ENCODE measurements around the gene FOXN1. TPM values are rescaled to one million over a fixed set of nuclear protein-coding genes. Genes with fewer than 3 reads are reported as not detected.

FOXN1 gene
- total and polyA plus RNA-seq, 10 donors: not detected

GRCh38 chr17:28503420-28503819, 2.7 kb upstream of the FOXN1 start:
- TF ChIP-seq CTCF (IDR thresholded peaks at IDR 0.05 in 8 of 11, conservative IDR thresholded peaks at IDR 0.05 in 3 of 11) (no peak), POLR2AphosphoS5 (IDR thresholded peaks at IDR 0.05) (no peak), POLR2A (IDR thresholded peaks at IDR 0.05) (no peak)
- WGBS, 5 donors: 84 to 96% (median 91%) methylated on average over 3 of the region's 3 CpGs
- Histone ChIP-seq H3K36me3 (no peaks in the 10 kb centered on the region), H3K4me3 (no peak overlapping the region), H3K9me3 (no peaks in the 10 kb centered on the region), H3K27ac (no peak overlapping the region), H3K4me1 (peaks cover 0 to 20% (median 13%) of the 10 kb centered on the region in 6 donors), H3K27me3 (replicated peaks in 1 of 7) (peaks cover 0 to 22% (median 6%) of the 10 kb centered on the region in 7 donors)
- no peak for DNase-seq
- intact Hi-C loops (cut with DNase I; ENCODE audit: low total_unique reads): no loop called here

- Histone ChIP-seq H3K36me3 (no peaks in the 10 kb centered on the region), H3K27me3 (replicated peaks in 1 of 7) (peaks cover 0 to 57% (median 13%) of the 10 kb centered on the region in 7 donors), H3K4me3 (no peak overlapping the region), H3K4me1 (peaks cover 0 to 3% (median under 1%) of the 10 kb centered on the region in 6 donors), H3K27ac (no peak overlapping the region), H3K9me3 (no peaks in the 10 kb centered on the region)
- DNase-seq: no peak
- intact Hi-C loops (cut with DNase I; ENCODE audit: low total_unique reads): no loop called here
- TF ChIP-seq CTCF (IDR thresholded peaks at IDR 0.05 in 8 of 11, conservative IDR thresholded peaks at IDR 0.05 in 3 of 11) (no peak), POLR2AphosphoS5 (IDR thresholded peaks at IDR 0.05) (no peak), POLR2A (IDR thresholded peaks at IDR 0.05) (no peak)
- 63 to 88% (median 80%) methylated on average over 14 of the region's 14 CpGs for WGBS, 5 donors
Observed at GRCh38 chr17:28506763-28507487, 777 bp downstream of the FOXN1 start.

GRCh38 chr17:28507567-28508203, 1.5 kb downstream of the FOXN1 start:
- Histone ChIP-seq H3K36me3 (no peaks in the 10 kb centered on the region), H3K4me1 (no peaks in the 10 kb centered on the region), H3K27me3 (replicated peaks in 1 of 7) (peaks cover 0 to 58% (median 13%) of the 10 kb centered on the region in 7 donors), H3K4me3 (no peak overlapping the region), H3K27ac (no peak overlapping the region), H3K9me3 (no peaks in the 10 kb centered on the region)
- no peak for DNase-seq
- TF ChIP-seq POLR2AphosphoS5 (IDR thresholded peaks at IDR 0.05) (no peak), CTCF (IDR thresholded peaks at IDR 0.05 in 8 of 11, conservative IDR thresholded peaks at IDR 0.05 in 3 of 11) (no peak), POLR2A (IDR thresholded peaks at IDR 0.05) (no peak)
- intact Hi-C loops (cut with DNase I; ENCODE audit: low total_unique reads): no loop called here
- 52 to 80% (median 63%) methylated on average over 12 to 24 of the region's 24 CpGs for WGBS, 5 donors

- intact Hi-C loops (cut with DNase I; ENCODE audit: low total_unique reads): no loop called here
- H3K36me3 ChIP-seq: no peaks in the 10 kb centered on the region
- peaks cover 0 to 58% (median 13%) of the 10 kb centered on the region in 7 donors for H3K27me3 ChIP-seq (replicated peaks in 1 of 7)
Observed at GRCh38 chr17:28508211-28508724, 2.1 kb downstream of the FOXN1 start.

More at GRCh38 chr17:28508211-28508724, 2.1 kb downstream of the FOXN1 start:
- Histone ChIP-seq H3K4me3 (no peak overlapping the region), H3K27ac (no peak overlapping the region), H3K4me1 (no peaks in the 10 kb centered on the region), H3K9me3 (no peaks in the 10 kb centered on the region)
- WGBS, 5 donors: 67 to 91% (median 78%) methylated on average over 11 of the region's 11 CpGs
- TF ChIP-seq POLR2AphosphoS5 (IDR thresholded peaks at IDR 0.05) (no peak), POLR2A (IDR thresholded peaks at IDR 0.05) (no peak), CTCF (IDR thresholded peaks at IDR 0.05 in 8 of 11, conservative IDR thresholded peaks at IDR 0.05 in 3 of 11) (no peak)
- DNase-seq: no peak
